WTC11 (cell line): ENCODE results near the gene SMAD6. TPM values are rescaled to one million over a fixed set of nuclear protein-coding genes. Genes with fewer than 3 reads are reported as not detected.

Source experiments
- ATAC-seq: fragments of 200-7000 bp; cut with Tn5 transposase; 2 replicates; pipeline ENCODE4 v1.10.0; 2021; ENCODE audit warnings: mild to moderate bottlenecking, moderate library complexity
- CTCF ChIA-PET: fragments of 300-600 bp; sonication (Branson Sonifier 250); formaldehyde crosslinking; loops from one replicate; lab custom pipeline; 2021; ENCODE audit warnings: antibody characterized with exemption; lab: Charles Lee
- POLR2A ChIA-PET: fragments of 350-600 bp; sonication (Branson Sonifier 250); formaldehyde crosslinking; loops from one replicate; lab custom pipeline; 2021; ENCODE audit warnings: antibody characterized with exemption; lab: Charles Lee
- DNase-seq: peaks from one replicate; pipeline ENCODE4 v3.0.0; 2021; ENCODE audit warnings: low spot score
- H3K27ac Mint-ChIP-seq: 2 replicates; pipeline ENCODE4 v1.8.0; 2021; ENCODE audit warnings: mixed read lengths
- H3K27me3 Mint-ChIP-seq: 2 replicates; pipeline ENCODE4 v1.8.0; 2021; ENCODE audit warnings: low read depth, mild to moderate bottlenecking, moderate library complexity, mixed read lengths
- H3K36me3 Mint-ChIP-seq: 2 replicates; pipeline ENCODE4 v1.8.0; 2021; ENCODE audit warnings: mixed read lengths
- H3K4me1 Mint-ChIP-seq: 2 replicates; pipeline ENCODE4 v1.8.0; 2022; ENCODE audit warnings: mixed read lengths
- H3K4me3 Mint-ChIP-seq: 2 replicates; pipeline ENCODE4 v1.8.0; 2021; ENCODE audit warnings: mild to moderate bottlenecking, moderate library complexity, mixed read lengths
- H3K9me3 Mint-ChIP-seq: 2 replicates; pipeline ENCODE4 v1.8.0; 2021; ENCODE audit warnings: mixed read lengths
- ATF6 ChIP-seq: sonication (generic); formaldehyde crosslinking; IDR thresholded peaks from 2 replicates; pipeline ENCODE4 v1.8.1; 2023; ENCODE audit warnings: mild to moderate bottlenecking, missing genetic modification reagents
- CTCF ChIP-seq: fragments of 200-600 bp; IDR thresholded peaks from 2 replicates; pipeline ENCODE4 v1.8.0; 2022; ENCODE audit warnings: antibody characterized with exemption
- E2F4 ChIP-seq: sonication (generic); formaldehyde crosslinking; IDR thresholded peaks from 2 replicates; pipeline ENCODE4 v1.8.1; 2022; ENCODE audit warnings: low read depth, mild to moderate bottlenecking, moderate library complexity, missing genetic modification reagents, borderline replicate concordance
- ELF4 ChIP-seq: sonication (generic); formaldehyde crosslinking; IDR thresholded peaks from 2 replicates; pipeline ENCODE4 v1.8.1; 2022; ENCODE audit warnings: low read depth, mild to moderate bottlenecking, moderate library complexity, missing genetic modification reagents
- KAT7 ChIP-seq: sonication (generic); formaldehyde crosslinking; IDR thresholded peaks from 2 replicates; pipeline ENCODE4 v1.8.1; 2023; ENCODE audit warnings: missing genetic modification reagents, mild to moderate bottlenecking, borderline replicate concordance
- MLX ChIP-seq: sonication (generic); formaldehyde crosslinking; IDR thresholded peaks from 2 replicates; pipeline ENCODE4 v1.8.1; 2023; ENCODE audit warnings: mild to moderate bottlenecking, missing genetic modification reagents, moderate library complexity
- NFATC4 ChIP-seq: fragments of 250-450 bp; sonication (Bioruptor Pico); IDR thresholded peaks from 2 replicates; pipeline ENCODE4 v1.9.0; 2021; ENCODE audit warnings: mild to moderate bottlenecking
- NFE2L1 ChIP-seq: sonication (generic); formaldehyde crosslinking; IDR thresholded peaks from 2 replicates; pipeline ENCODE4 v1.8.1; 2023; ENCODE audit warnings: missing genetic modification reagents
- RELA ChIP-seq: sonication (generic); formaldehyde crosslinking; IDR thresholded peaks from 2 replicates; pipeline ENCODE4 v1.8.1; 2022; ENCODE audit warnings: missing genetic modification reagents, mild to moderate bottlenecking, borderline replicate concordance
- RORB ChIP-seq: fragments of 250-450 bp; sonication (Bioruptor Pico); IDR thresholded peaks from 2 replicates; pipeline ENCODE4 v1.9.0; 2021; ENCODE audit warnings: mild to moderate bottlenecking
- TEAD1 ChIP-seq: sonication (generic); formaldehyde crosslinking; IDR thresholded peaks from 2 replicates; pipeline ENCODE4 v1.8.0; 2022; ENCODE audit warnings: mild to moderate bottlenecking, missing genetic modification reagents
- TEAD4 ChIP-seq: sonication (generic); formaldehyde crosslinking; IDR thresholded peaks from 2 replicates; pipeline ENCODE4 v1.8.0; 2022; ENCODE audit warnings: mild to moderate bottlenecking, missing genetic modification reagents
- TP53 ChIP-seq: sonication (generic); formaldehyde crosslinking; IDR thresholded peaks from 2 replicates; pipeline ENCODE4 v1.8.1; 2023; ENCODE audit warnings: mild to moderate bottlenecking, missing genetic modification reagents
- ZBTB21 ChIP-seq: sonication (generic); formaldehyde crosslinking; IDR thresholded peaks from 2 replicates; pipeline ENCODE4 v1.8.1; 2023; ENCODE audit warnings: mild to moderate bottlenecking, missing genetic modification reagents, borderline replicate concordance
- ZNF138 ChIP-seq: sonication (generic); formaldehyde crosslinking; conservative IDR thresholded peaks from 2 replicates; pipeline ENCODE4 v1.8.1; 2022; ENCODE audit warnings: mild to moderate bottlenecking, moderate library complexity, missing genetic modification reagents
- ZNF219 ChIP-seq: sonication (generic); formaldehyde crosslinking; IDR thresholded peaks from 2 replicates; pipeline ENCODE4 v1.8.0; 2023; ENCODE audit warnings: missing genetic modification reagents, mild to moderate bottlenecking, borderline replicate concordance
- ZNF232 ChIP-seq: sonication (generic); formaldehyde crosslinking; IDR thresholded peaks from 2 replicates; pipeline ENCODE4 v1.8.0; 2022; ENCODE audit warnings: mild to moderate bottlenecking, missing genetic modification reagents
- ZNF263 ChIP-seq: sonication (generic); formaldehyde crosslinking; IDR thresholded peaks from 2 replicates; pipeline ENCODE4 v1.8.1; 2022; ENCODE audit warnings: low read depth, mild to moderate bottlenecking, moderate library complexity, missing genetic modification reagents
- ZNF317 ChIP-seq: sonication (generic); formaldehyde crosslinking; IDR thresholded peaks from 2 replicates; pipeline ENCODE4 v1.8.1; 2023; ENCODE audit warnings: low read depth, mild to moderate bottlenecking, moderate library complexity, missing genetic modification reagents, borderline replicate concordance
- ZNF416 ChIP-seq: fragments of 250-450 bp; sonication (Bioruptor Pico); IDR thresholded peaks from 2 replicates; pipeline ENCODE4 v1.9.0; 2021; ENCODE audit warnings: mild to moderate bottlenecking, inconsistent platforms
- ZNF512 ChIP-seq: sonication (generic); formaldehyde crosslinking; IDR thresholded peaks from 2 replicates; pipeline ENCODE4 v1.8.1; 2022; ENCODE audit warnings: missing genetic modification reagents, borderline replicate concordance
- total RNA-seq: library from RNA; stranded (reverse); gene quantifications from 3 replicates; pipeline ENCODE4 v1.2.3, GENCODE V29; 2021
- TF ChIP-seq, protein P1 (sequence below): sonication (generic); formaldehyde crosslinking; IDR thresholded peaks from 2 replicates; pipeline ENCODE4 v1.8.0; 2022; ENCODE audit warnings: mild to moderate bottlenecking, missing genetic modification reagents

SMAD6 gene
- total RNA-seq, 1 experiment from 2014 or later, result 13.9 TPM

- POLR2A ChIA-PET, result no interaction called here
- TF ChIP-seq, protein P1, sequence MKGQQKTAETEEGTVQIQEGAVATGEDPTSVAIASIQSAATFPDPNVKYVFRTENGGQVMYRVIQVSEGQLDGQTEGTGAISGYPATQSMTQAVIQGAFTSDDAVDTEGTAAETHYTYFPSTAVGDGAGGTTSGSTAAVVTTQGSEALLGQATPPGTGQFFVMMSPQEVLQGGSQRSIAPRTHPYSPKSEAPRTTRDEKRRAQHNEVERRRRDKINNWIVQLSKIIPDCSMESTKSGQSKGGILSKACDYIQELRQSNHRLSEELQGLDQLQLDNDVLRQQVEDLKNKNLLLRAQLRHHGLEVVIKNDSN (CRISPR knock-in tag), result no peak
- TF ChIP-seq ATF6 (CRISPR knock-in tag), result no peak
- no peak for TF ChIP-seq ZNF263 (CRISPR knock-in tag)
- no peak for TF ChIP-seq ELF4 (CRISPR knock-in tag)
- TF ChIP-seq ZNF416 (CRISPR knock-in tag), result no peak
- TF ChIP-seq ZBTB21 (CRISPR knock-in tag), result no peak
- no peak for TF ChIP-seq NFE2L1 (CRISPR knock-in tag)
- TF ChIP-seq KAT7 (CRISPR knock-in tag), result no peak
- H3K27ac Mint-ChIP-seq, result no peak overlapping the region
- H3K27me3 Mint-ChIP-seq, result no peaks in the 10 kb centered on the region
- ATAC-seq (no peak), DNase-seq (no peak)
- H3K36me3 Mint-ChIP-seq, result no peaks in the 10 kb centered on the region
- CTCF ChIA-PET, result interaction anchor here (3.6 kb wide), 1 partner anchor 62 kb away, joined by 11 read pairs; no protein-coding TSS in a partner anchor
- H3K4me3 Mint-ChIP-seq, result no peak overlapping the region
- peaks cover 55% of the 10 kb centered on the region for H3K4me1 Mint-ChIP-seq
- H3K9me3 Mint-ChIP-seq, result no peaks in the 10 kb centered on the region
Measured at GRCh38 chr15:66768987-66769386, 67.0 kb downstream of the SMAD6 start.

DNA sequence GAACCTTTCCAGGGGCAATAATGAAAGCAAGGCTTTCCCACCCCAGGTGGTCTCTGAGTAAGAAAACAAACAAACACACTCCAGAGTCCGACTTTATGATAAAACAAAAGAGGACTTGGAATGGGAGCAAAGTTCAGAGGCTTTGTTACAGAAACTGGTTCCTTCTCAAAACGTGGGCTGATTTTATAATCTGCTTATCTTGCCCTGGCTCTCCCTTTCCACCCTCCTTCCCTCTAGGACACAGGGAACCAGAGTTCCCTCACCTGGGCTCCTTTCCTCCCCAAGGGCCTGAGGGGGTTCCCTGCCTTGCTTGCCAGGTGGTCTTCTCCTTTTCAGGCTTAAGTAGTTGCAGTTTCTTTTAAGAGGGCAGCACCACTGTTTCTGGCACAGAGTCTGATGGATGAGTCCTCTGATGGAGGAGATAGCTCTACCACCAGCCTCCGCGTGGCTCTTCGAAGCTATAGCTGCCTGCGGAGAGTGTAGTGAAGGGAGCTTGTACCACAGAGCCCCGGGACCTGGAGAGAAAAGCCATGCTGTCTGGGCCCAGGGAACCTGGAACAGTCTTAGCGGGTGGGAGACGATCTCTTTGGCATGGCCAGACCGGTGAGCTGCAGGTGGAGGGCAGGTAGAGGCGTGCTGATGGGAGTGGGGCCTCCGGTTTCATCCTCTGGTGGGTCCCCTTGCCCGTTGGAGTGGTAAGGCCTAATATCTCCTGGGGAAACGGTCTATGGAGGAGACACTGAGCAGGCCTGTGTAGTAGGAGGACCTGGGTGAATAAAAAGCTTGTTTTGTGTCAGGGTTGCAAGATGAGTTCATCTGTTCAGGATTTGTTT, 68.7 kb downstream of the SMAD6 start:
- Mint-ChIP-seq H3K27ac (peak overlapping the region; percentile 19; the same call in 1 of the 2 replicates), H3K27me3 (no peaks in the 10 kb centered on the region), H3K36me3 (no peaks in the 10 kb centered on the region), H3K4me1 (peaks cover 58% of the 10 kb centered on the region)
- ChIA-PET CTCF (interaction anchor here (0.7 to 6.1 kb wide), 7 partner anchors 9 to 152 kb away, joined by 3 to 53 read pairs (median 4); no protein-coding TSS in a partner anchor), POLR2A (no interaction called here)
- TF ChIP-seq RELA (CRISPR knock-in tag), result no peak
- no peak for TF ChIP-seq NFATC4 (CRISPR knock-in tag)
- no peak for TF ChIP-seq E2F4
- TF ChIP-seq MLX (CRISPR knock-in tag), result no peak
- no peak for TF ChIP-seq ZNF219 (CRISPR knock-in tag)
- TF ChIP-seq, all 79 proteins: peak for 0
- Mint-ChIP-seq H3K9me3 (no peaks in the 10 kb centered on the region), H3K4me3 (no peak overlapping the region)
- no peak for ATAC-seq
- DNase-seq, result no peak

GRCh38 chr15:66771351-66771650, 69.3 kb downstream of the SMAD6 start:
- no peak for DNase-seq
- H3K36me3 Mint-ChIP-seq, result no peaks in the 10 kb centered on the region
- no peak for ATAC-seq
- peak overlapping the region; percentile 28; the same call in 1 of the 2 replicates for H3K27ac Mint-ChIP-seq
- H3K4me3 Mint-ChIP-seq, result no peak overlapping the region
- POLR2A ChIA-PET, result no interaction called here
- CTCF ChIA-PET, result interaction anchor here (0.6 to 6.1 kb wide), 10 partner anchors 9 to 152 kb away, joined by 3 to 55 read pairs (median 4); no protein-coding TSS in a partner anchor
- peaks cover 52% of the 10 kb centered on the region for H3K4me1 Mint-ChIP-seq
- no peaks in the 10 kb centered on the region for H3K9me3 Mint-ChIP-seq
- H3K27me3 Mint-ChIP-seq, result no peaks in the 10 kb centered on the region
- no peak for TF ChIP-seq ZNF232 (CRISPR knock-in tag)
- no peak for TF ChIP-seq CTCF
- no peak for TF ChIP-seq TEAD1
- no peak for TF ChIP-seq ZNF138 (CRISPR knock-in tag)
- no peak for TF ChIP-seq RORB (CRISPR knock-in tag)
- TF ChIP-seq ZNF219 (CRISPR knock-in tag), result no peak
- TF ChIP-seq ZNF512 (CRISPR knock-in tag), result no peak
- TF ChIP-seq TEAD4, result no peak
- no peak for TF ChIP-seq ZNF317 (CRISPR knock-in tag)
- TF ChIP-seq TP53 (CRISPR knock-in tag), result no peak
